Tibial nerve (tissue), 4 donors: Measurements from ENCODE around the gene PRPF19.

Source experiments
- EP300 ChIP-seq, 2 donors: sonication (generic); formaldehyde crosslinking; IDR thresholded peaks; one replicate each; pipeline ENCODE4 v1.6.1; 2017; ENCODE audit warnings: antibody characterized with exemption in 2 of 2, mild to moderate bottlenecking in 1 of 2
- POLR2A ChIP-seq, 2 donors: fragments of 450-650 bp; IDR thresholded peaks; one replicate each; pipeline ENCODE4 v1.6.1; 2017; ENCODE audit warnings: antibody characterized with exemption in 2 of 2, mild to moderate bottlenecking in 2 of 2, moderate library complexity in 2 of 2
- TF ChIP-seq, protein P1 (sequence below), 5 experiments: fragments of 200-600 bp in 3 of 5; fragments of 450-650 bp in 2 of 5; sonication (generic) in 3 of 5; IDR thresholded peaks; one replicate each; pipeline ENCODE4 v1.5.1; 2016 to 2019; ENCODE audit warnings: antibody characterized with exemption in 5 of 5, mild to moderate bottlenecking in 3 of 5, moderate library complexity in 2 of 5

DNA sequence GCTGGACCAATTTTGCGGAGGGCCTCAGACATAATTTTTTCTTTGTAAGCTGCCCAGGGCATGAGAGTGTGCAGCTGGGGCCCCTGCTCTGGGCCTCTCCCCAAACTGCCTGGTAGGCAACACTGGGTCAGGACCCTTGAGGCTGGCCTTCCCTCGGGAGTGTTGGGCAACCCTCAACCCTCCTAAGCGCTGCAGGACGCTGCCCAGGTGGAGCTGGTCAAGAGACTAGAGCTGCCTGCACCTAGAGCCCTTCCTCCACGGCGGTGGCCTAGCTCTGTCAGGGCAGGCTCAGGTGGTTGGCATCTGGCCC lies 17.4 kb upstream of the PRPF19 start:
- TF ChIP-seq, protein P1, sequence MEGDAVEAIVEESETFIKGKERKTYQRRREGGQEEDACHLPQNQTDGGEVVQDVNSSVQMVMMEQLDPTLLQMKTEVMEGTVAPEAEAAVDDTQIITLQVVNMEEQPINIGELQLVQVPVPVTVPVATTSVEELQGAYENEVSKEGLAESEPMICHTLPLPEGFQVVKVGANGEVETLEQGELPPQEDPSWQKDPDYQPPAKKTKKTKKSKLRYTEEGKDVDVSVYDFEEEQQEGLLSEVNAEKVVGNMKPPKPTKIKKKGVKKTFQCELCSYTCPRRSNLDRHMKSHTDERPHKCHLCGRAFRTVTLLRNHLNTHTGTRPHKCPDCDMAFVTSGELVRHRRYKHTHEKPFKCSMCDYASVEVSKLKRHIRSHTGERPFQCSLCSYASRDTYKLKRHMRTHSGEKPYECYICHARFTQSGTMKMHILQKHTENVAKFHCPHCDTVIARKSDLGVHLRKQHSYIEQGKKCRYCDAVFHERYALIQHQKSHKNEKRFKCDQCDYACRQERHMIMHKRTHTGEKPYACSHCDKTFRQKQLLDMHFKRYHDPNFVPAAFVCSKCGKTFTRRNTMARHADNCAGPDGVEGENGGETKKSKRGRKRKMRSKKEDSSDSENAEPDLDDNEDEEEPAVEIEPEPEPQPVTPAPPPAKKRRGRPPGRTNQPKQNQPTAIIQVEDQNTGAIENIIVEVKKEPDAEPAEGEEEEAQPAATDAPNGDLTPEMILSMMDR (IDR thresholded peaks at IDR 0.05) = no peak
- TF ChIP-seq EP300 (IDR thresholded peaks at IDR 0.05) = no peak
- TF ChIP-seq POLR2A (IDR thresholded peaks at IDR 0.05) = no peak
